ENCODE results near the gene SLC52A3. TPM values are rescaled to one million over a fixed set of nuclear protein-coding genes. Genes with fewer than 3 reads are reported as not detected.

The SLC52A3 gene
- 0.57 TPM in 1 of 2 replicates, not detected in the other for total RNA-seq (2014; rRNA removed; shearing (Covaris generic))

DNA sequence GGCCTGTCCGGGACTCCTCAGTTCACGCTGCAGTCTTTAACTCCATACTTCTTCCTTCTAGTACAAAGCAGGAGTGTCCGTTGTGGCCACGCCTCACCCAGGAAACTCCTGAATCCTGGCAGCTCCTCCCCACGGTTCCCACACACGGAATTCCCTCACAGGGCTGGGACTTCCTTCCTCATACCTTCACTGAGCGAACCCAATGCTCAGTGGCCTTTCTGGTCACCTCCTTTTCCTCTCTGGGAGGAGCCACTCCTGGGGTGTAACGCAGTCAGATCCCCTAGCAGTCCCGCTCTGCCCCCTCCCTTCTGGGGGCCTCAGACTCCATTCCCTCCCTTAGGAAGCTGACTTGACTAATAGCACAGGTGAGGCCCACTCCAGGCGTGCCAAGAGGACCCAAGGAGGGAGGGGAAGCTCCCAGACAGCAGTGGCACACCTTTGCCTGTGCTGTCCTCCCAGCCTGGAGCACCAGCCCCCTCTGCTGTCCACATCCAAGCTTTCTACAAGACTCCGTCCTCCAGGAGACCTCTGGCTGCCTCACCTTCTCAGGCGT is at the start of gene SLC52A3:
SLC52A3 (minus strand) TSS at position 75 of the 553 bp plus-strand sequence. CDS start 2,726 bp downstream, outside the sequence.

Other genes starting within 250 kb of the SLC52A3 start
- gene CSNK2A1, start 224.7 kb downstream of the SLC52A3 start, total RNA-seq (2014; rRNA removed; shearing (Covaris generic)), result 137 and 178 TPM in 2 replicates
- gene TCF15, start 158.2 kb downstream of the SLC52A3 start, total RNA-seq (2014; rRNA removed; shearing (Covaris generic)), result 1.1 and 1.5 TPM in 2 replicates
- 43.1 and 44.4 TPM in 2 replicates for gene SRXN1, start 115.3 kb downstream of the SLC52A3 start, total RNA-seq (2014; rRNA removed; shearing (Covaris generic))
- not detected in 2 replicates for gene SCRT2, start 92.7 kb downstream of the SLC52A3 start, total RNA-seq (2014; rRNA removed; shearing (Covaris generic))
- gene FAM110A, start 65.2 kb upstream of the SLC52A3 start, total RNA-seq (2014; rRNA removed; shearing (Covaris generic)), result 4.3 and 4.5 TPM in 2 replicates
- gene ANGPT4, start 147.8 kb upstream of the SLC52A3 start, total RNA-seq (2014; rRNA removed; shearing (Covaris generic)), result 0.05 TPM in 1 of 2 replicates, not detected in the other
- gene RSPO4, start 233.8 kb upstream of the SLC52A3 start, total RNA-seq (2014; rRNA removed; shearing (Covaris generic)), result not detected in 2 replicates